ENCODE results near the gene USP16. TPM values are rescaled to one million over a fixed set of nuclear protein-coding genes. Genes with fewer than 3 reads are reported as not detected.

USP16 gene
- total and polyA plus RNA-seq, 2 experiments from 2014 or later, result 30.2 to 46.8 TPM

- no peak for DNase-seq
- H3K4me1 ChIP-seq (ENCODE audit: insufficient read depth), result no peaks in the 10 kb centered on the region
- H3K27me3 ChIP-seq (replicated peaks; ENCODE audit: insufficient read depth), result no peaks in the 10 kb centered on the region
- H3K9ac ChIP-seq, result no peak overlapping the region
- H3K4me3 ChIP-seq, result no peak overlapping the region
- no peaks in the 10 kb centered on the region for H3K79me2 ChIP-seq (ENCODE audit: insufficient read depth)
- TF ChIP-seq EZH2phosphoT487 (IDR thresholded peaks at IDR 0.05; ENCODE audit: insufficient read depth, low read depth) (no peak), EZH2 (IDR thresholded peaks at IDR 0.05; ENCODE audit: insufficient read depth, poor library complexity, severe bottlenecking) (no peak)
- H3F3A ChIP-seq (ENCODE audit: insufficient read depth), result peaks cover 42% of the 10 kb centered on the region
- no peaks in the 10 kb centered on the region for H3K9me3 ChIP-seq (ENCODE audit: low read depth)
- no peaks in the 10 kb centered on the region for H4K20me1 ChIP-seq (ENCODE audit: insufficient read depth)
- WGBS, 2 experiments (ENCODE audit: low coverage in 1 of 2, low lambda C conversion rate in 2 of 2, missing lambda C conversion rate in 2 of 2), result 84 to 88% methylated on average over 4 of the region's 4 CpGs
- no peaks in the 10 kb centered on the region for H3K9me2 ChIP-seq (ENCODE audit: insufficient read depth)
- in situ Hi-C loops (cut with MboI), result no loop called here
- H3K4me2 ChIP-seq (ENCODE audit: unreplicated experiment), result no peak overlapping the region
- peaks cover 57% of the 10 kb centered on the region for H3K36me3 ChIP-seq (ENCODE audit: low read depth)
- H2AFZ ChIP-seq, result no peak overlapping the region
- H3K27ac ChIP-seq, result no peak overlapping the region
Observed at GRCh38 chr21:29053656-29054055, 29.2 kb downstream of the USP16 start.

- Histone ChIP-seq H3K4me2 (ENCODE audit: unreplicated experiment) (no peak overlapping the region), H3K4me1 (ENCODE audit: insufficient read depth) (no peaks in the 10 kb centered on the region), H3K9ac (no peak overlapping the region), H3K36me3 (ENCODE audit: low read depth) (peaks cover 59% of the 10 kb centered on the region), H3K27me3 (replicated peaks; ENCODE audit: insufficient read depth) (no peaks in the 10 kb centered on the region), H3K9me2 (ENCODE audit: insufficient read depth) (no peaks in the 10 kb centered on the region), H3K4me3 (no peak overlapping the region), H3K27ac (no peak overlapping the region), H3F3A (ENCODE audit: insufficient read depth) (peaks cover 55% of the 10 kb centered on the region), H3K79me2 (ENCODE audit: insufficient read depth) (no peaks in the 10 kb centered on the region; the same call in 1 of the 2 replicates), H4K20me1 (ENCODE audit: insufficient read depth) (no peaks in the 10 kb centered on the region), H2AFZ (no peak overlapping the region), H3K9me3 (ENCODE audit: low read depth) (no peaks in the 10 kb centered on the region)
- TF ChIP-seq EZH2 (IDR thresholded peaks at IDR 0.05; ENCODE audit: insufficient read depth, poor library complexity, severe bottlenecking) (no peak), EZH2phosphoT487 (IDR thresholded peaks at IDR 0.05; ENCODE audit: insufficient read depth, low read depth) (no peak)
- no peak for DNase-seq
- WGBS, 2 experiments (ENCODE audit: low coverage in 1 of 2, low lambda C conversion rate in 2 of 2, missing lambda C conversion rate in 2 of 2), result 96 to 98% methylated on average over 5 of the region's 5 CpGs
- in situ Hi-C loops (cut with MboI), result no loop called here
Observed at GRCh38 chr21:29055080-29055479, 30.6 kb downstream of the USP16 start.

DNA sequence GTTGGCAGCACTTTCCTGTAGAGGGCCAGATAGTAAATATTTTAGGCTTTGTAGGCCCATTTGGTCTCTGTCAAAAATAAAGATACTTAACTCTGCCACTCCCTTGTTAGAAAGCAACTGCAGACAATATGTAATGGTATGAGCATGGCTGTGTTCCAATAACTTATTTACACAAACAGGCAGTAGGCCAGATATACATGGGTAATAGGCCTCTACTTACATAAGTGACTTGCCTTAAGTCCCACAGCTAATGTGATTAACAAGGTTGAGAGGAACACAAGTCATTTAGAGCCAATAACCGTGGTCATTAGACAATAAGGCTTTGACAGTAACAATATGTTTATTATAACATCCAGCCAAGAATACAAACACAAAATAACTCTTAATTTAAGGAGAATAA is 31.5 kb downstream of the USP16 start:
- no peaks in the 10 kb centered on the region for H4K20me1 ChIP-seq (ENCODE audit: insufficient read depth)
- H2AFZ ChIP-seq, result no peak overlapping the region
- H3F3A ChIP-seq (ENCODE audit: insufficient read depth), result peaks cover 62% of the 10 kb centered on the region
- TF ChIP-seq EZH2phosphoT487 (IDR thresholded peaks at IDR 0.05; ENCODE audit: insufficient read depth, low read depth), result no peak
- no peak for TF ChIP-seq EZH2 (IDR thresholded peaks at IDR 0.05; ENCODE audit: insufficient read depth, poor library complexity, severe bottlenecking)
- peaks cover 60% of the 10 kb centered on the region for H3K36me3 ChIP-seq (ENCODE audit: low read depth)
- H3K9ac ChIP-seq, result no peak overlapping the region
- WGBS, 2 experiments (ENCODE audit: low coverage in 1 of 2, low lambda C conversion rate in 2 of 2, missing lambda C conversion rate in 2 of 2), result 24 to 56% methylated on average over 1 of the region's 1 CpG
- no peak overlapping the region for H3K4me3 ChIP-seq
- H3K9me3 ChIP-seq (ENCODE audit: low read depth), result no peaks in the 10 kb centered on the region
- H3K4me2 ChIP-seq (ENCODE audit: unreplicated experiment), result no peak overlapping the region
- DNase-seq, result peak; percentile 21
- H3K9me2 ChIP-seq (ENCODE audit: insufficient read depth), result no peaks in the 10 kb centered on the region
- H3K27ac ChIP-seq, result no peak overlapping the region; the same call in 1 of the 2 replicates
- peaks cover 8% of the 10 kb centered on the region for H3K79me2 ChIP-seq (ENCODE audit: insufficient read depth)
- in situ Hi-C loops (cut with MboI), result no loop called here
- H3K27me3 ChIP-seq (replicated peaks; ENCODE audit: insufficient read depth), result no peaks in the 10 kb centered on the region
- no peaks in the 10 kb centered on the region for H3K4me1 ChIP-seq (ENCODE audit: insufficient read depth)

- Histone ChIP-seq H3K27ac (no peak overlapping the region), H3K79me2 (ENCODE audit: insufficient read depth) (peaks cover 8% of the 10 kb centered on the region), H2AFZ (no peak overlapping the region), H3K27me3 (replicated peaks; ENCODE audit: insufficient read depth) (no peaks in the 10 kb centered on the region), H3K36me3 (ENCODE audit: low read depth) (peaks cover 63% of the 10 kb centered on the region), H4K20me1 (ENCODE audit: insufficient read depth) (no peaks in the 10 kb centered on the region), H3K4me2 (ENCODE audit: unreplicated experiment) (no peak overlapping the region), H3K9me2 (ENCODE audit: insufficient read depth) (no peaks in the 10 kb centered on the region), H3K4me3 (no peak overlapping the region), H3K4me1 (ENCODE audit: insufficient read depth) (no peaks in the 10 kb centered on the region), H3K9me3 (ENCODE audit: low read depth) (no peaks in the 10 kb centered on the region), H3K9ac (no peak overlapping the region), H3F3A (ENCODE audit: insufficient read depth) (peaks cover 66% of the 10 kb centered on the region)
- 69% methylated on average over 3 of the region's 3 CpGs for WGBS, 2 experiments (ENCODE audit: low coverage in 1 of 2, low lambda C conversion rate in 2 of 2, missing lambda C conversion rate in 2 of 2)
- in situ Hi-C loops (cut with MboI), result no loop called here
- TF ChIP-seq EZH2 (IDR thresholded peaks at IDR 0.05; ENCODE audit: insufficient read depth, poor library complexity, severe bottlenecking), result no peak
- no peak for TF ChIP-seq EZH2phosphoT487 (IDR thresholded peaks at IDR 0.05; ENCODE audit: insufficient read depth, low read depth)
- peak; percentile 19 for DNase-seq
Observed at GRCh38 chr21:29056538-29057050, 32.1 kb downstream of the USP16 start.

All from GM23248 (cell line).